Measurements from ENCODE around the gene LMO7. TPM values are rescaled to one million over a fixed set of nuclear protein-coding genes. Genes with fewer than 3 reads are reported as not detected.

LMO7 gene
- total RNA-seq, 2 experiments from 2014 or later, result 12.2 to 15.3 TPM

- ATAC-seq (no peak), DNase-seq (no peak)
- no peak overlapping the region for H3K27ac Mint-ChIP-seq
- H3K4me1 Mint-ChIP-seq (ENCODE audit: low read depth), result no peaks in the 10 kb centered on the region
- peaks cover 6% of the 10 kb centered on the region for H3K27me3 Mint-ChIP-seq
- no peak overlapping the region for H3K4me3 Mint-ChIP-seq
- POLR2A ChIA-PET, result no interaction called here
- intact Hi-C loops (cut with micrococcal nuclease), result no loop called here
- CTCF ChIA-PET, result interaction anchor here (0.6 kb wide), 1 partner anchor 197 kb away, joined by 4 read pairs; no protein-coding TSS in a partner anchor
- no peak for TF ChIP-seq CTCF (IDR thresholded peaks at IDR 0.05)
- H3K36me3 Mint-ChIP-seq (ENCODE audit: low read depth), result no peaks in the 10 kb centered on the region
- no peaks in the 10 kb centered on the region for H3K9me3 Mint-ChIP-seq
These were observed 7.6 kb downstream of the LMO7 start for GRCh38 chr13:75643693-75644092.

GRCh38 chr13:75645141-75645540, 9.0 kb downstream of the LMO7 start:
- Mint-ChIP-seq H3K4me1 (ENCODE audit: low read depth) (no peaks in the 10 kb centered on the region), H3K36me3 (ENCODE audit: low read depth) (no peaks in the 10 kb centered on the region), H3K4me3 (no peak overlapping the region), H3K27me3 (peaks cover 5% of the 10 kb centered on the region), H3K9me3 (no peaks in the 10 kb centered on the region), H3K27ac (no peak overlapping the region)
- DNase-seq, result no peak
- no peak for ATAC-seq
- ChIA-PET CTCF (no interaction called here), POLR2A (no interaction called here)
- intact Hi-C loops (cut with micrococcal nuclease), result no loop called here
- no peak for TF ChIP-seq CTCF (IDR thresholded peaks at IDR 0.05)

- H3K9me3 Mint-ChIP-seq, result no peaks in the 10 kb centered on the region
- ChIA-PET CTCF (no interaction called here), POLR2A (no interaction called here)
- no peaks in the 10 kb centered on the region for H3K27me3 Mint-ChIP-seq
- ATAC-seq (no peak), DNase-seq (no peak)
- H3K4me1 Mint-ChIP-seq (ENCODE audit: low read depth), result no peaks in the 10 kb centered on the region
- no peak overlapping the region for H3K4me3 Mint-ChIP-seq
- H3K36me3 Mint-ChIP-seq (ENCODE audit: low read depth), result no peaks in the 10 kb centered on the region
- no peak overlapping the region for H3K27ac Mint-ChIP-seq
- no peak for TF ChIP-seq CTCF (IDR thresholded peaks at IDR 0.05)
- intact Hi-C loops (cut with micrococcal nuclease), result no loop called here
These were observed 11.1 kb downstream of the LMO7 start for GRCh38 chr13:75647126-75647784.

GRCh38 chr13:75648446-75648845, 12.3 kb downstream of the LMO7 start:
- H3K36me3 Mint-ChIP-seq (ENCODE audit: low read depth), result no peaks in the 10 kb centered on the region
- TF ChIP-seq CTCF (IDR thresholded peaks at IDR 0.05), result no peak
- no peak overlapping the region for H3K4me3 Mint-ChIP-seq
- H3K27ac Mint-ChIP-seq, result no peak overlapping the region
- no peak for DNase-seq
- H3K27me3 Mint-ChIP-seq, result no peaks in the 10 kb centered on the region
- intact Hi-C loops (cut with micrococcal nuclease), result no loop called here
- ChIA-PET CTCF (no interaction called here), POLR2A (no interaction called here)
- no peaks in the 10 kb centered on the region for H3K4me1 Mint-ChIP-seq (ENCODE audit: low read depth)
- no peak for ATAC-seq
- H3K9me3 Mint-ChIP-seq, result no peaks in the 10 kb centered on the region

- DNase-seq (no peak), ATAC-seq (no peak)
- Mint-ChIP-seq H3K36me3 (ENCODE audit: low read depth) (no peaks in the 10 kb centered on the region), H3K4me1 (ENCODE audit: low read depth) (no peaks in the 10 kb centered on the region), H3K4me3 (no peak overlapping the region), H3K9me3 (no peaks in the 10 kb centered on the region), H3K27me3 (no peaks in the 10 kb centered on the region), H3K27ac (no peak overlapping the region)
- no peak for TF ChIP-seq CTCF (IDR thresholded peaks at IDR 0.05)
- ChIA-PET CTCF (interaction anchor here (0.6 kb wide), 1 partner anchor 24 kb away, joined by 3 read pairs; no protein-coding TSS in a partner anchor), POLR2A (no interaction called here)
- intact Hi-C loops (cut with micrococcal nuclease), result no loop called here
These were observed 14.9 kb downstream of the LMO7 start for GRCh38 chr13:75651013-75651412.

All from activated CD8-positive, alpha-beta T cell treated with anti-CD3 and anti-CD28 coated beads for 36 hours (primary cell).